Nephron (organoid): Measurements from ENCODE around the gene MEN1.

Experiments used
- H3K27ac Mint-ChIP-seq, 3 experiments: 2 replicates each; pipeline ENCODE4 v1.8.0; 2020; ENCODE audit warnings: mixed read lengths in 3 of 3, mild to moderate bottlenecking in 2 of 3, moderate library complexity in 1 of 3
- H3K27me3 Mint-ChIP-seq: 2 replicates; pipeline ENCODE4 v1.8.0; 2021; ENCODE audit warnings: low read depth, mild to moderate bottlenecking, moderate library complexity, mixed read lengths
- H3K36me3 Mint-ChIP-seq: 2 replicates; pipeline ENCODE4 v1.8.0; 2020; ENCODE audit warnings: low read depth, mixed read lengths
- H3K4me1 Mint-ChIP-seq: 2 replicates; pipeline ENCODE4 v1.8.0; 2020; ENCODE audit warnings: mixed read lengths
- H3K4me3 Mint-ChIP-seq, 3 experiments: 2 replicates each; pipeline ENCODE4 v1.8.0; 2020; ENCODE audit warnings: mild to moderate bottlenecking in 3 of 3, mixed read lengths in 3 of 3, moderate library complexity in 2 of 3
- H3K9me3 Mint-ChIP-seq: 2 replicates; pipeline ENCODE4 v1.8.0; 2020; ENCODE audit warnings: mixed read lengths
- CTCF ChIP-seq, 3 experiments: fragments of 200-600 bp; sonication (generic); IDR thresholded peaks; one replicate each; pipeline ENCODE4 v1.5.0; 2021; ENCODE audit warnings: antibody characterized with exemption in 3 of 3; ENCODE audit not compliant: unreplicated experiment in 3 of 3

The MEN1 gene

GRCh38 chr11:64851831-64852351 is 41.5 kb upstream of the MEN1 start:
- no peaks in the 10 kb centered on the region for H3K9me3 Mint-ChIP-seq
- no peak for TF ChIP-seq CTCF (IDR thresholded peaks at IDR 0.05; ENCODE audit: unreplicated experiment in 3 of 3)

GRCh38 chr11:64850979-64851567 is 40.7 kb upstream of the MEN1 start:
- no peaks in the 10 kb centered on the region for H3K9me3 Mint-ChIP-seq
- peaks cover 1% of the 10 kb centered on the region for H3K27me3 Mint-ChIP-seq
- H3K36me3 Mint-ChIP-seq = peaks cover 12% of the 10 kb centered on the region
- H3K27ac Mint-ChIP-seq = peak overlapping the region in 1 of 3 experiments; percentile 51
- no peak for TF ChIP-seq CTCF (IDR thresholded peaks at IDR 0.05; ENCODE audit: unreplicated experiment in 3 of 3)
- peaks cover 13% of the 10 kb centered on the region for H3K4me1 Mint-ChIP-seq
- H3K4me3 Mint-ChIP-seq = no peak overlapping the region

More at GRCh38 chr11:64851831-64852351, 41.5 kb upstream of the MEN1 start:
- H3K4me1 Mint-ChIP-seq = peaks cover 13% of the 10 kb centered on the region
- no peaks in the 10 kb centered on the region for H3K27me3 Mint-ChIP-seq
- H3K36me3 Mint-ChIP-seq = peaks cover 12% of the 10 kb centered on the region
- H3K27ac Mint-ChIP-seq = peak overlapping the region in 1 of 3 experiments; percentile 51
- no peak overlapping the region for H3K4me3 Mint-ChIP-seq

GRCh38 chr11:64849598-64850356 is 39.4 kb upstream of the MEN1 start:
- peaks cover 8% of the 10 kb centered on the region for H3K27me3 Mint-ChIP-seq
- no peak overlapping the region for H3K27ac Mint-ChIP-seq
- H3K9me3 Mint-ChIP-seq = no peaks in the 10 kb centered on the region
- H3K4me3 Mint-ChIP-seq = no peak overlapping the region
- TF ChIP-seq CTCF (IDR thresholded peaks at IDR 0.05; ENCODE audit: unreplicated experiment in 3 of 3) = no peak
- peaks cover 3% of the 10 kb centered on the region for H3K36me3 Mint-ChIP-seq
- peaks cover 4% of the 10 kb centered on the region for H3K4me1 Mint-ChIP-seq

- peak in 1 of 3 experiments; percentile 8 for TF ChIP-seq CTCF (IDR thresholded peaks at IDR 0.05; ENCODE audit: unreplicated experiment in 3 of 3)
- Mint-ChIP-seq H3K4me1 (peaks cover 5% of the 10 kb centered on the region), H3K27me3 (peaks cover 10% of the 10 kb centered on the region), H3K36me3 (no peaks in the 10 kb centered on the region), H3K4me3 (no peak overlapping the region), H3K9me3 (no peaks in the 10 kb centered on the region), H3K27ac (no peak overlapping the region)
Observed at GRCh38 chr11:64848826-64849597, 38.7 kb upstream of the MEN1 start.

GRCh38 chr11:64848214-64848825 is 38.0 kb upstream of the MEN1 start:
- H3K4me3 Mint-ChIP-seq = peak overlapping the region in 1 of 3 experiments; percentile 58
- H3K36me3 Mint-ChIP-seq = no peaks in the 10 kb centered on the region
- peaks cover 8% of the 10 kb centered on the region for H3K4me1 Mint-ChIP-seq
- H3K27ac Mint-ChIP-seq = no peak overlapping the region
- no peaks in the 10 kb centered on the region for H3K9me3 Mint-ChIP-seq
- TF ChIP-seq CTCF (IDR thresholded peaks at IDR 0.05; ENCODE audit: unreplicated experiment in 3 of 3) = no peak
- peaks cover 16% of the 10 kb centered on the region for H3K27me3 Mint-ChIP-seq
